HEK293 (cell line): ENCODE results near the gene DMBT1.

ENCODE experiments used
- CTCF ChIA-PET: fragments of 350-600 bp; formaldehyde crosslinking; extraction: SDS; loops from one replicate; lab custom pipeline; 2021; ENCODE audit warnings: antibody characterized with exemption; lab: Yijun Ruan, JAX
- POLR2A ChIA-PET: fragments of 300-600 bp; formaldehyde crosslinking; extraction: SDS; loops from one replicate; lab custom pipeline; 2020; ENCODE audit warnings: antibody characterized with exemption, inconsistent platforms; lab: Yijun Ruan, JAX
- H3K27ac ChIP-seq: fragments of 200-500 bp; sonication (Bioruptor generic); 2 replicates; pipeline ENCODE4 v1.5.1; 2014; ENCODE audit warnings: low read depth, low read length, control low read depth, inconsistent platforms; ENCODE audit errors: extremely low read depth
- H3K36me3 ChIP-seq, 2 experiments: fragments of 200-500 bp in 1 of 2; sonication (Bioruptor generic) in 1 of 2; 1 replicate in 1 of 2; 2 replicates in 1 of 2; pipeline ENCODE4 v1.5.1; 2014 to 2017; ENCODE audit warnings: inconsistent platforms in 2 of 2, low read length in 2 of 2; ENCODE audit not compliant: control insufficient read depth in 2 of 2, insufficient read depth in 1 of 2
- H3K4me1 ChIP-seq: fragments of 200-500 bp; sonication (Bioruptor generic); 2 replicates; pipeline ENCODE4 v1.5.1; 2014; ENCODE audit warnings: mild to moderate bottlenecking, low read length, inconsistent platforms; ENCODE audit not compliant: control insufficient read depth, insufficient read depth
- H3K4me3 ChIP-seq: 2 replicates; pipeline ENCODE4 v1.5.1; 2011; ENCODE audit warnings: low read depth, mild to moderate bottlenecking, control low read depth, low read length, moderate library complexity
- H3K9me3 ChIP-seq: fragments of 200-500 bp; sonication (Bioruptor generic); 2 replicates; pipeline ENCODE4 v1.5.1; 2014; ENCODE audit warnings: low read depth, low read length, inconsistent platforms; ENCODE audit not compliant: control insufficient read depth, insufficient read depth
- KLF8 ChIP-seq: fragments of 450-650 bp; formaldehyde crosslinking; IDR thresholded peaks from 2 replicates; pipeline ENCODE4 v1.5.1; 2016; ENCODE audit warnings: missing biosample characterization, missing genetic modification characterization
- ZBTB20 ChIP-seq: fragments of 450-650 bp; formaldehyde crosslinking; IDR thresholded peaks from 2 replicates; pipeline ENCODE4 v1.5.1; 2016; ENCODE audit warnings: missing biosample characterization, missing genetic modification characterization
- ZBTB7A ChIP-seq: fragments of 450-650 bp; formaldehyde crosslinking; IDR thresholded peaks from 2 replicates; pipeline ENCODE4 v1.5.1; 2016; ENCODE audit warnings: low read depth, missing biosample characterization, missing genetic modification characterization
- ZEB2 ChIP-seq: fragments of 450-650 bp; formaldehyde crosslinking; IDR thresholded peaks from 2 replicates; pipeline ENCODE4 v1.5.1; 2016; ENCODE audit warnings: missing biosample characterization, missing genetic modification characterization
- ZNF140 ChIP-seq: fragments of 450-650 bp; formaldehyde crosslinking; IDR thresholded peaks from 2 replicates; pipeline ENCODE4 v1.5.1; 2016; ENCODE audit warnings: missing biosample characterization, missing genetic modification characterization
- ZNF302 ChIP-seq: fragments of 450-650 bp; formaldehyde crosslinking; IDR thresholded peaks from 2 replicates; pipeline ENCODE4 v1.5.1; 2016; ENCODE audit warnings: missing biosample characterization, missing genetic modification characterization, low read depth
- ZNF366 ChIP-seq: fragments of 450-650 bp; formaldehyde crosslinking; conservative IDR thresholded peaks from 2 replicates; pipeline ENCODE4 v1.5.1; 2016; ENCODE audit warnings: missing biosample characterization, missing genetic modification characterization
- ZNF37A ChIP-seq: fragments of 450-650 bp; IDR thresholded peaks from 2 replicates; pipeline ENCODE4 v1.5.1; 2018; ENCODE audit warnings: missing biosample characterization, missing genetic modification characterization
- ZNF747 ChIP-seq: fragments of 450-650 bp; formaldehyde crosslinking; IDR thresholded peaks from 2 replicates; pipeline ENCODE4 v1.5.1; 2016; ENCODE audit warnings: missing biosample characterization, missing genetic modification characterization
- ZNF76 ChIP-seq: fragments of 450-650 bp; formaldehyde crosslinking; IDR thresholded peaks from 2 replicates; pipeline ENCODE4; 2016; ENCODE audit warnings: low read depth, missing biosample characterization, missing genetic modification characterization, borderline replicate concordance
- ZNF791 ChIP-seq: fragments of 450-650 bp; formaldehyde crosslinking; IDR thresholded peaks from 2 replicates; pipeline ENCODE4 v1.5.1; 2016; ENCODE audit warnings: missing biosample characterization, missing genetic modification characterization
- ZSCAN16 ChIP-seq: fragments of 450-650 bp; formaldehyde crosslinking; IDR thresholded peaks from 2 replicates; pipeline ENCODE4 v1.5.1; 2016; ENCODE audit warnings: missing biosample characterization, missing genetic modification characterization
- TF ChIP-seq, protein P1 (sequence below): fragments of 450-650 bp; formaldehyde crosslinking; IDR thresholded peaks from 2 replicates; pipeline ENCODE4 v1.5.1; 2016; ENCODE audit warnings: missing biosample characterization, missing genetic modification characterization
- TF ChIP-seq, protein P2 (sequence below): fragments of 450-650 bp; formaldehyde crosslinking; IDR thresholded peaks from 2 replicates; pipeline ENCODE4 v1.5.1; 2016; ENCODE audit warnings: missing biosample characterization, missing genetic modification characterization
- TF ChIP-seq, protein P3 (sequence below): fragments of 450-650 bp; formaldehyde crosslinking; IDR thresholded peaks from 2 replicates; pipeline ENCODE4 v1.5.1; 2016; ENCODE audit warnings: missing biosample characterization, missing genetic modification characterization
- TF ChIP-seq, protein P4 (sequence below): fragments of 450-650 bp; formaldehyde crosslinking; IDR thresholded peaks from 2 replicates; pipeline ENCODE4 v1.5.1; 2016; ENCODE audit warnings: missing biosample characterization, missing genetic modification characterization, low read depth
- TF ChIP-seq, protein P5 (sequence below): fragments of 450-650 bp; formaldehyde crosslinking; IDR thresholded peaks from 2 replicates; pipeline ENCODE4 v1.5.1; 2017; ENCODE audit warnings: missing biosample characterization, missing genetic modification characterization

Gene DMBT1

DNA sequence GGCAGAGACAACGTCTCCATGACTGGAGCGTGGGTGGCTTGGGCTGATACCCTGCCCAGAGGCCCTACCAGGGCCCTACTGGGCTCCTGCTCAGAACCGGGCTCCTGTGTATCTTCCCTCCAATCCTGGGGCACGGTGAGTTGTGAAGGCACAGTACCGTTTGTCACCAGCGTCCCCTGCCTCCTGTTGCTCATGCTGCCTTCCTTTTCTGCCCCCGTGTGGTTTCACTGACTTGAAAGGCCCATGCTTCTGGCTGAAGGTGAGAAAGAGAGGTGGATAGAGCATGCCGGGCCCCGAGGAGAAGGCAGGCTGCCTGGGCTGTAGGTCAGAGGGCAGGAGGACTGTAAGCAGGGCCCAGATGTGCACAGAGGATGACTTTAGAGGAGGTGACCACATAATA is 9.1 kb upstream of the DMBT1 start (continued):
- TF ChIP-seq, protein P1, sequence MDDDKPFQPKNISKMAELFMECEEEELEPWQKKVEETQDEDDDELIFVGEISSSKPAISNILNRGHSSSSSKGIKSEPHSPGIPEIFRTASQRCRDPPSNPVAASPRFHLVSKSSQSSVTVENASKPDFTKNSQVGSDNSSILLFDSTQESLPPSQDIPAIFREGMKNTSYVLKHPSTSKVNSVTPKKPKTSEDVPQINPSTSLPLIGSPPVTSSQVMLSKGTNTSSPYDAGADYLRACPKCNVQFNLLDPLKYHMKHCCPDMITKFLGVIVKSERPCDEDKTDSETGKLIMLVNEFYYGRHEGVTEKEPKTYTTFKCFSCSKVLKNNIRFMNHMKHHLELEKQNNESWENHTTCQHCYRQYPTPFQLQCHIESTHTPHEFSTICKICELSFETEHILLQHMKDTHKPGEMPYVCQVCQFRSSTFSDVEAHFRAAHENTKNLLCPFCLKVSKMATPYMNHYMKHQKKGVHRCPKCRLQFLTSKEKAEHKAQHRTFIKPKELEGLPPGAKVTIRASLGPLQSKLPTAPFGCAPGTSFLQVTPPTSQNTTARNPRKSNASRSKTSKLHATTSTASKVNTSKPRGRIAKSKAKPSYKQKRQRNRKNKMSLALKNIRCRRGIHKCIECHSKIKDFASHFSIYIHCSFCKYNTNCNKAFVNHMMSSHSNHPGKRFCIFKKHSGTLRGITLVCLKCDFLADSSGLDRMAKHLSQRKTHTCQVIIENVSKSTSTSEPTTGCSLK, result no peak

DNA sequence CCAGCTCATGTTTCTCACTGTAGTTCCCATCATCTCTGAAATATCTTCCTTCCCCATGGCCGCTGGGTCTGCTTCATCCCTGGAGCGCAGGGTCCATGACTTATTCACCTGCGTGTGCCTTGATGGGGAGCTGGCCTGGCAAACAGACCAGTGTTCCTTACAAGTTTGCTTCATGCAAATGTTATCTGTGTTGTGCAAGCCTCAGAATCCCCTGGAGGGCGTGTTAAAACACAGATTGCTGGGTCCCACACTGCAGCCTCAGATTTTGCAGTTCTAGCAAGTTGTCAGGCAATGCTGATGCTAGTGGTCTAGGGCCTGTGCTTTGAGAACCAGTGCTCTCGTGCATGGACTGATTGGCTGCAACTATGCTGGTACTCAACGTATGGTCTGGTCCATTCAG is 7.2 kb upstream of the DMBT1 start:
- no peak overlapping the region for H3K4me3 ChIP-seq
- H3K9me3 ChIP-seq, result no peaks in the 10 kb centered on the region
- no peak overlapping the region for H3K27ac ChIP-seq
- H3K4me1 ChIP-seq, result no peaks in the 10 kb centered on the region
- CTCF ChIA-PET, result interaction anchor here (0.6 to 1.3 kb wide), 2 partner anchors 8 to 12 kb away, joined by 4 to 8 read pairs; no protein-coding TSS in a partner anchor
- POLR2A ChIA-PET, result no interaction called here
- TF ChIP-seq, protein P2, sequence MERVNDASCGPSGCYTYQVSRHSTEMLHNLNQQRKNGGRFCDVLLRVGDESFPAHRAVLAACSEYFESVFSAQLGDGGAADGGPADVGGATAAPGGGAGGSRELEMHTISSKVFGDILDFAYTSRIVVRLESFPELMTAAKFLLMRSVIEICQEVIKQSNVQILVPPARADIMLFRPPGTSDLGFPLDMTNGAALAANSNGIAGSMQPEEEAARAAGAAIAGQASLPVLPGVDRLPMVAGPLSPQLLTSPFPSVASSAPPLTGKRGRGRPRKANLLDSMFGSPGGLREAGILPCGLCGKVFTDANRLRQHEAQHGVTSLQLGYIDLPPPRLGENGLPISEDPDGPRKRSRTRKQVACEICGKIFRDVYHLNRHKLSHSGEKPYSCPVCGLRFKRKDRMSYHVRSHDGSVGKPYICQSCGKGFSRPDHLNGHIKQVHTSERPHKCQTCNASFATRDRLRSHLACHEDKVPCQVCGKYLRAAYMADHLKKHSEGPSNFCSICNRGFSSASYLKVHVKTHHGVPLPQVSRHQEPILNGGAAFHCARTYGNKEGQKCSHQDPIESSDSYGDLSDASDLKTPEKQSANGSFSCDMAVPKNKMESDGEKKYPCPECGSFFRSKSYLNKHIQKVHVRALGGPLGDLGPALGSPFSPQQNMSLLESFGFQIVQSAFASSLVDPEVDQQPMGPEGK (tag by site-specific recombination), result no peak
- 0 out of 2 replicates have a peak, but pooled peaks have one; percentile 39 for TF ChIP-seq ZBTB20 (tag by site-specific recombination)
- no peaks in the 10 kb centered on the region for H3K36me3 ChIP-seq

DNA sequence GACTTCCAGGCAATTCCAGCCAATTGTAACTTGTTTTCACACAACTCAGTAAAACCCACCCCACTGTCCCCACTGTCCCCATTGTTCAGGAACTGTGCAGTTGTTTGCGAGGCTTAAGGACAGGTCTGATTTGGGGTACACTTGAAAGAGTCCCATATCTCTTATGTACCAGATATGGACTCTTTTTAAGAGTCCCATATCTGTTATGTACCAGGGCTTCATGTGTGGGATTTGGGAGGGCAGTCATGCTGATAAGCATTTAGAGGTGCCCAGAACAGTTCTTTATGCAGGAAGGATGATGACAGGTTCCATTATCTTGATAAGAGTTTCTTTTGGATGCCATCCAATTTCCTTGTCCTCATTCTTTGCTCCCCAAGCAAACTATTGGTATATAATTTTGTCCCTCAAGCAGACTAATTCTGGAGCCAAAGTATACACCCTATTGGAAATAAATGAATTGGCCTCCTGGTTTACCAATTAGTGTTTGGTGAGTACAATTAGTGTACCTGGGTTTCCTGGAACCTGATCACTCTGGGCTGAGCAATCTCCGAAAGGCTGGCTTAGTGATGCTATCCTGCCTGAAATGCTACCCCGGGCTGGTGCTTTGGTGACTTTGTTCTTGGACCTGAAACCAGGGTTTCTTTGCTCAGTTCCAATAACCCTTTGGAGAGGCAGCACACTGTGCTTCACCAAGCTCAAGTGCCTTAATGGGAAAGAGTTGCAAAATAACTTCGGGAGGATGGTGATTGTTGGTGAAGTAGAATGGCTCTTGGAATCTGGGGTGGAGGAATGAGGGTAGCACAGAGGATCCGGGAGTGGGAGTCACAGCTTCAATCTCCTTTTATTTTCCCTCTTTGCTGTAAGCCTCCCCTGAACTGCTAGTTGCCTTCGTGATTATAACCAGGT is 6.2 kb upstream of the DMBT1 start:
- POLR2A ChIA-PET, result no interaction called here
- CTCF ChIA-PET, result interaction anchor here (1.1 to 3.2 kb wide), 2 partner anchors 11 to 17 kb away, joined by 3 to 13 read pairs; no protein-coding TSS in a partner anchor
- H3K9me3 ChIP-seq, result no peaks in the 10 kb centered on the region
- TF ChIP-seq, protein P3, sequence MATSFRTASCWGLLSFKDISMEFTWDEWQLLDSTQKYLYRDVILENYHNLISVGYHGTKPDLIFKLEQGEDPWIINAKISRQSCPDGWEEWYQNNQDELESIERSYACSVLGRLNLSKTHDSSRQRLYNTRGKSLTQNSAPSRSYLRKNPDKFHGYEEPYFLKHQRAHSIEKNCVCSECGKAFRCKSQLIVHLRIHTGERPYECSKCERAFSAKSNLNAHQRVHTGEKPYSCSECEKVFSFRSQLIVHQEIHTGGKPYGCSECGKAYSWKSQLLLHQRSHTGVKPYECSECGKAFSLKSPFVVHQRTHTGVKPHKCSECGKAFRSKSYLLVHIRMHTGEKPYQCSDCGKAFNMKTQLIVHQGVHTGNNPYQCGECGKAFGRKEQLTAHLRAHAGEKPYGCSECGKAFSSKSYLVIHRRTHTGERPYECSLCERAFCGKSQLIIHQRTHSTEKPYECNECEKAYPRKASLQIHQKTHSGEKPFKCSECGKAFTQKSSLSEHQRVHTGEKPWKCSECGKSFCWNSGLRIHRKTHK (tag by site-specific recombination), result no peak
- TF ChIP-seq ZNF140 (tag by site-specific recombination) (no peak), ZBTB7A (no peak), ZEB2 (tag by site-specific recombination) (no peak), ZNF37A (tag by site-specific recombination) (no peak), KLF8 (tag by site-specific recombination) (no peak), ZNF302 (no peak), ZSCAN16 (tag by site-specific recombination) (no peak), ZNF366 (no peak), ZNF747 (tag by site-specific recombination) (no peak), ZNF791 (tag by site-specific recombination) (no peak), ZNF76 (tag by site-specific recombination) (no peak)
- TF ChIP-seq, protein P4, sequence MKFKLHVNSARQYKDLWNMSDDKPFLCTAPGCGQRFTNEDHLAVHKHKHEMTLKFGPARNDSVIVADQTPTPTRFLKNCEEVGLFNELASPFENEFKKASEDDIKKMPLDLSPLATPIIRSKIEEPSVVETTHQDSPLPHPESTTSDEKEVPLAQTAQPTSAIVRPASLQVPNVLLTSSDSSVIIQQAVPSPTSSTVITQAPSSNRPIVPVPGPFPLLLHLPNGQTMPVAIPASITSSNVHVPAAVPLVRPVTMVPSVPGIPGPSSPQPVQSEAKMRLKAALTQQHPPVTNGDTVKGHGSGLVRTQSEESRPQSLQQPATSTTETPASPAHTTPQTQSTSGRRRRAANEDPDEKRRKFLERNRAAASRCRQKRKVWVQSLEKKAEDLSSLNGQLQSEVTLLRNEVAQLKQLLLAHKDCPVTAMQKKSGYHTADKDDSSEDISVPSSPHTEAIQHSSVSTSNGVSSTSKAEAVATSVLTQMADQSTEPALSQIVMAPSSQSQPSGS, result no peak
- TF ChIP-seq, protein P5, sequence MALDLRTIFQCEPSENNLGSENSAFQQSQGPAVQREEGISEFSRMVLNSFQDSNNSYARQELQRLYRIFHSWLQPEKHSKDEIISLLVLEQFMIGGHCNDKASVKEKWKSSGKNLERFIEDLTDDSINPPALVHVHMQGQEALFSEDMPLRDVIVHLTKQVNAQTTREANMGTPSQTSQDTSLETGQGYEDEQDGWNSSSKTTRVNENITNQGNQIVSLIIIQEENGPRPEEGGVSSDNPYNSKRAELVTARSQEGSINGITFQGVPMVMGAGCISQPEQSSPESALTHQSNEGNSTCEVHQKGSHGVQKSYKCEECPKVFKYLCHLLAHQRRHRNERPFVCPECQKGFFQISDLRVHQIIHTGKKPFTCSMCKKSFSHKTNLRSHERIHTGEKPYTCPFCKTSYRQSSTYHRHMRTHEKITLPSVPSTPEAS (tag by site-specific recombination), result no peak
- no peak overlapping the region for H3K4me3 ChIP-seq
- no peaks in the 10 kb centered on the region for H3K4me1 ChIP-seq
- no peak overlapping the region for H3K27ac ChIP-seq
- H3K36me3 ChIP-seq, result no peaks in the 10 kb centered on the region
